NCI-H2171 treated with DMSO at 0.1 percent for 48 hours (cell line): ENCODE data around the gene NCAPH2.
A peak's percentile ranks its signal among the peaks of the same experiment; 100 is the strongest.

Source experiments
- DNase-seq: peaks from one replicate; lab custom pipeline; 2025; lab: John Stamatoyannopoulos, UW

The NCAPH2 gene

DNA sequence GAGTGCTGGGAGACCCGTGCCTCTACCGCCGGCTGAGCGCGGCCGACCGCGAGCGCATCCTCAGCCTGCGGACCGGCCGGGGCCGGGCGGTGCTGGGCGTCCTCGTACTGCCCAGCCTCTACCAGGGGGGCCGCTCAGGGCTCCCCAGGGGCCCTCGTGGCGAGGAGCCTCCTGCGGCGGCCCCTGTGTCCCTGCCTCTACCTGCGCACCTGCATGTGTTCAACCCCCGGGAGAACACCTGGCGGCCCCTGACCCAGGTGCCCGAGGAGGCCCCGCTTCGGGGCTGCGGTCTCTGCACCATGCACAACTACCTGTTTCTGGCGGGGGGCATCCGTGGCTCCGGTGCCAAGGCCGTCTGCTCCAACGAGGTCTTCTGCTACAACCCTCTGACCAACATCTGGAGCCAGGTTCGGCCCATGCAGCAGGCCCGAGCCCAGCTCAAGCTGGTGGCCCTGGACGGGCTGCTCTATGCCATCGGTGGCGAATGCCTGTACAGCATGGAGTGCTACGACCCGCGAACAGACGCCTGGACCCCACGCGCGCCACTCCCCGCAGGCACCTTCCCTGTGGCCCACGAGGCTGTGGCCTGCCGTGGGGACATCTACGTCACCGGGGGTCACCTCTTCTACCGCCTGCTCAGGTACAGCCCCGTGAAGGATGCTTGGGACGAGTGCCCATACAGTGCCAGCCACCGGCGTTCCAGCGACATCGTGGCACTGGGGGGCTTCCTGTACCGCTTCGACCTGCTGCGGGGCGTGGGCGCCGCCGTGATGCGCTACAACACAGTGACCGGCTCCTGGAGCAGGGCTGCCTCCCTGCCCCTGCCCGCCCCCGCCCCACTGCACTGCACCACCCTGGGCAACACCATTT, 41.1 kb downstream of the NCAPH2 start:
- no peak for DNase-seq

- DNase-seq = no peak
Observed at GRCh38 chr22:50550395-50550794, 42.4 kb downstream of the NCAPH2 start.

GRCh38 chr22:50551160-50551752, 43.2 kb downstream of the NCAPH2 start:
- no peak for DNase-seq

DNA sequence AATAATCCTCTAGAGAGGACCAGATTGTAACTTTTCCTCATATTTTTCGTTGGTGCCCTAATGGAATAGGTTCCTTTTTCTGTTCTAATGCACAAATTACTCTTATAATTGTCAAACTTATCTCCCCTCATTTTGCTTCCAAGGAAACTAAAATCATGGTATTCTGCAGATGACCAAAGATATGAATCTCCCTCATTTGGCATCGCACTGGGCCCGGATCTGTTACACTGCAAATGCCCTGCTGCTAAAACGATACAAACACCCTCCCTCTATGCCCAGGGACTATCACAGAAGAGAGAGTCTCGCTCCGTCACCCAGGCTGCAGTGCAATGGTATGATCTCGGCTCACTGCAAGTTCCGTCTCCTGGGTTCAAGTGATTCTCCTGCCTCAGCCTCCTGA, 45.3 kb downstream of the NCAPH2 start:
- DNase-seq = no peak

GRCh38 chr22:50556703-50557102, 48.7 kb downstream of the NCAPH2 start:
- DNase-seq = peak; percentile 45

DNA sequence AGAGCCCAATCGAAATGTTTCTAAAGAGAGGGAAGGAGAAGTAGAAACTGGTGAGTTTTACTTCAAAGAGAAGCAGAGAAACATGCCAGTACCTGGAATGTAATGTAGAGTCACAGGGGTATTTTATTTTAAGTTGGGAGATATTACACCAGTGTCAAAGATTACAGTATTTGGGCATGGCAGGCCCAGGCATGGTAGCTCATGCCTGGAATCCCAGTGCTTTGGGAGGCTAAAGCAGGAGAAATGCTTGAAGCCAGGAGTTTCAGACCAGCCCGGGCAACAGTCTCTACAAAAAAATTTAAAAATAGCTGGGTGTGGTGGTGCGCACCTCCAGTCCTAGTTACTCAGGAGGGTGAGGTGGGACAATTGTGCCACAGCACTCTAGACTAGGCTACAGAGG, 52.0 kb downstream of the NCAPH2 start:
- no peak for DNase-seq

DNA sequence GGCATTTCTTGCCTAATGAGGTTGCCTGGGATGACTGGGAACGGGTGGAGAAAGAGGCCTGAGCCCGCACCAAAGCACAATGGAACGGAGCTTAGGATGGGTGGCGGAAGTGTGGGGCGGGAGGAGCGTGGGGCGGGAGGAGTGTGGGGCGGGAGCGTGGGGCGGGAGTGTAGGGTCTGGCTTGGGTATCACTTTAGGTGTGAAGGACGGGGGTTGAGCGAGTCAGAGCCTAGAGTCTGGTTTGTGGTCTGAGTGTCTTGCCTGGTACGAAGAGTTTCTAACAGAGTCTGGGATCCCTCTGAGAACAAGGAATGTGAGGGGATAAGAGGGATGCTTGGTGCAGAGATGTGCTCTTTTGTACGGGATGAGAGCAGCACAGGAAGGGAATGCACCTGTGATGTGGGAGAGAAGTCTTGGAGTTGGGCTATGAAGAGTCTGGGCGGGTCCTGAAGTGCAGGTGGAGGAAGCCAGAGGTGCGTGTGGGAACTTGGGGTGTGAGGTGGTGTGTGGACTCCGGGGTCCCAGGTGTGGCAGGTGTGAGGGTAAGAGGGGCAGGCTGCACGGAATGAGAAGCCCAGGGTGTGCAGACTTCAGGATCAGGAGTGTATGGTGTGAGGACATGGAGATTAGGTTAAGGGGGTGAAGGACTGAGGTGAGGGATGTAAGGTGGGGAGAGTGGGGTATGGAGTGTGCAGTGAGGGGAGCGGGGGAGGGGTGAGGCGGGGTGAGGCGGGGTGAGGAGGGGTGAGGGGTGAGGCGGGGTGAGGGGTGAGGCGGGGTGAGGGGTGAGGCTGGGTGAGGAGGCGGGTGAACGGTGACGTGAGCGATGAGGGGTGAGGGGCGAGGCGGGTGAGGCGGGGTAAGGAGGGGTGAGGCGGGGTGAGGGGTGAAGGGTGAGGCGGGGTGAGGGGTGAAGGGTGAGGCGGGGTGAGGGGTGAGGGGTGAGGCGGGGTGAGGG, 53.7 kb downstream of the NCAPH2 start:
- DNase-seq = no peak

DNA sequence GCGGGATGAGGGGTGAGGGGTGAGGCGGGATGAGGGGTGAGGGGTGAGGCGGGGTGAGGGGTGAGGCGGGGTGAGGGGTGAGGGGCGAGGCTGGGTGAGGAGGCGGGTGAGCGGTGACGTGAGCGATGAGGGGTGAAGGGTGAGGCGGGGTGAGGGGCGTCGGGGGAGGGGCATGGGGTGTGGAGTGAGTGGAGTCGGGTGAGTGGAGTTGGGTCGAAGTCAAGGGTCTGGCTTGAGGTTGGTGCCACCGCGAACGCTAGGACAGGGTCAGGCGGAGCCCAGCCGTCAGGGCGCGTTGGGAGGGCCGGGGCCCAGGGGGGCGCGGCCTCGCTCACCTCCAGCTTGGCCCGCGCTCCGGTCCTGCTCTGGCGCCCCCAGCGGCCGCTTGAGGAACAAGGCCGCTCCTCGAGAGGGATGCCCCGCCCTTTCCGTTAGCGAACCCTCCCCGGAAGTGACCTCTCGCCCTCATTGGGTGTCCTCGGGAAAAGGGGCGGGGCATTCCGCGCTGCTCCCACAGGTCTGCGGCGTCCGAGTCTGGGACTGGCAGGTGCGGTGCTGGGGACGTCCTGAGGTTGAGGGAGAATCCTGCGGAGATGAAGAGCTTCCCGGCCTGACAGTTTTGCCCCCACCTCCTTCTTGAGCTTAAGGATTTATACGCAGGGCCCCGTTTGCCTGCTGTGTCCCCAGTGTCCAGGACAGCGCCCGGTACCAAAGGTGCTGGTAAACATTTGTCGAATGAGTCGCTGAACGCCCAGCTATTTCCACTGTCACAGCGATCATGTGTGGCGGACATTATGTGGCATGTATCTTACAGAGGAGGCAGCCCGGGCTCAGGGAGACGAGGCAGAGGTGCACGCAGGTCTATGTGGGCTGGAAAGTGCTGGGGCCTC, 54.7 kb downstream of the NCAPH2 start, which contains the start of gene SYCE3:
Gene SYCE3, minus strand, starts transcription at position 397 of the 890 bp plus-strand sequence. CDS start 6,514 bp downstream, outside the sequence.
- DNase-seq = peak; percentile 97

DNA sequence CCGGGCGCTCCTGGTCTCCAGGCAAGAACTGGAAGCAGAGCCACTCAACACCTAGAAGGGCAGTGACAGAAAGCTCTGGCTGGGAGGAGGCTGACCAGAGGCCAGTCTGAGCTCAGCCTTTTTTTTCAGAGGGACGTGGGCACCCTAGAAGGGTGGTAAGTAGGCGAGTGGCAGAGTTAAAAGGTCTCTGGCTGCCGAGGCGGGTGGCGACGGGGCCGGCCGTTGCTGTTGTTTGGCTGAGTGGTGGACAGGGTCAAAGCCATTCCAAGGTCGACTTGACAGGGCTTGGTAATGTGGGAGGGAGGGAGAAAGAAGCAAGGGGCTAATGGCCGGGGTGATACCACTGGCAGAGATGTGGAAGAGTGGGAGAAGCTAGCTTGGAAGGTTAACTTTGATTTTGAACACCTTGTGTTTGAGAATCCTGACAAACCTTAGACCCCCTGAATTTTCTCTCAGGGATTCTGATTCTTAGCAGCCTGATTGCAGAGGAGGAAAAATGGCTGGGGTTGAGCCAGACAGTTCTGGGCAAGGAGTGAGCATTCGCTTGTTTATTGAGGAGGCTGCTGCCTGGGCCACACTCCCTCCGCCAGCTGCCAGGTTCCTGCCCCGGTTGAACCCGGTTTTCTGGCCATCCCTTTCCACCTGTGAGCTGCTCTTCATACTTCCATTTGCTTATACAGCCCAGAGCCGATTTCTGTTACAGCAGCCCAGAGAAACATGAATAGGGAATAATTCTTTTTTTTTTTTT, 55.6 kb downstream of the NCAPH2 start:
- DNase-seq = no peak

DNA sequence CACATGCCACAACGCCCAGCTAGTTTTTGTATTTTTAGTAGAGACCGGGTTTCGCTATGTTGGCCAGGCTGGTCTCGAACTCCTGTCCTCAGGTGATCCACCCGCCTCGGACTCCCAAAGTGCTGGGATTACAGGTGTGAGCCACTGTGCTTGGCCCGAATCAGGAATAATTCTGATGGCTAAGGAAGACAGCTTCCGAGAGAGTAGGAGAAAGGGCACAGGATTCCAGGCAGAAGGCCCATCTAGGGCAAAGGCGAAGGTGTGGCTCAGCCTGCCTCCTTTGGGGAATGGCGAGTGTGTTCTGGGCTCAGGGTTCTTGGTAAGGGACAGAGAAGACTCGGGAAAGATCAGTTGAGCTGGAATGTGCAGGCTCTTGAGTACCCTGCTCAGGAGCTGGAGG, 56.3 kb downstream of the NCAPH2 start:
- DNase-seq = no peak

- DNase-seq = no peak
Observed at GRCh38 chr22:50567721-50568252, 59.8 kb downstream of the NCAPH2 start.

GRCh38 chr22:50568626-50569025, 60.6 kb downstream of the NCAPH2 start:
- no peak for DNase-seq

GRCh38 chr22:50569041-50569459, 61.0 kb downstream of the NCAPH2 start:
- no peak for DNase-seq

DNA sequence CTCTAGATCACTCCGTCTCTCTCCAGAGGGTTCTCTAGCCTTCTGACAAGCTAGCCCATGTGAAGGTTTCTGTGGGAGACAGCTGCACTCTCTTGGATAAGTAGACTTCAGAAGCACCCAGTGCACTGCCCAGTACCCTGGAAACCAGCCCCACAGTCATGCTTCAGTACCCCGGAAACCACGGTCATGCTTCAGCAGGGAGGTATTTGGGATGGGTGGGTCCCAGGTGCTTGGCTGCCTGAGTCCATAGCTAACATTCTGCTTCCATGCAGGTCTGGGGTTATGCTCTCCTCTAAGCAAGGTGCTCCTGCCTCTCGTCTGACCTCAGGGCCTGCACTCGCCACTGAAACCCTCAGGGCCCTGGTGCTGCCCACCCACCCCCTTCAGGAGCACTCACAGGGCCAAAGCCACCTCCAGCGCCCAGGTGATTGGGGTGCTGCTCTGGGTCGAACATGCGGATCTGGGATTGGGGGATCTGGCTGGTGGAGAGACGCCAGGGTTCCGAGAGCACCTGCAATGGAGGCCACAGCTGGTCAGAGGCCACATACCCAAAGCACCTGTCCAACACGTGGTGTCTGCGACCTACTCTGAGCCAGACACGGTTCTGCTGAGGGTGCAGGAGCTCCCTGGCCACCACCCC, 62.0 kb downstream of the NCAPH2 start:
- DNase-seq = no peak

DNA sequence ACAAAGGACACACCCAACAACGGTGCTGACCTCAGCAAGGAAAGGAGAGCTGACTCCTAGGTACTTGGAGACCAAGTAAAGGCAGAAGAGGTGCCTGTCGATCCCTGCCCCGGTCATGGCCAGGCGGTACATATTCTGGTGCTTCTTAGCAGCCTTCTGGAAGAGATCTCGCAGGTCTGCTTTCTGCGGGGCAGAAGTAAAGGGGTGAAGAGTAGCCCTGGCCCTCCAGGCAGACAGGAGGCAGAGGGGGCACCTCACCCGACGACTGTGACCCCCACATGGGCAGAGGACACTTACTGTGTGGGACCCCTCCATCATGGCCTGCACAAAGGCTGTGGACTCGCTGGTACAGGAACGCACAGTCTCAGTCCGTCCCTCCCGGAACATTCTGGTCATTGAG, 62.8 kb downstream of the NCAPH2 start:
- DNase-seq = no peak

- DNase-seq = no peak
Observed at GRCh38 chr22:50571264-50572175, 63.5 kb downstream of the NCAPH2 start.

GRCh38 chr22:50572965-50573364, 64.9 kb downstream of the NCAPH2 start:
- DNase-seq = no peak

- DNase-seq = no peak
Observed at GRCh38 chr22:50573491-50574382, 65.7 kb downstream of the NCAPH2 start.
